Measurements from ENCODE around the gene BLVRB.
A peak's percentile ranks its signal among the peaks of the same experiment; 100 is the strongest.
"Not testable (repeated sequence)": the region's sequence is repeated elsewhere in the genome, so short reads cannot be mapped to it uniquely, and the experiment has no call there.

Gene BLVRB

GRCh38 chr19:40446263-40446784, 19.2 kb downstream of the BLVRB start:
- no peak for DNase-seq

GRCh38 chr19:40445780-40446262, 19.7 kb downstream of the BLVRB start:
- DNase-seq: no peak

DNA sequence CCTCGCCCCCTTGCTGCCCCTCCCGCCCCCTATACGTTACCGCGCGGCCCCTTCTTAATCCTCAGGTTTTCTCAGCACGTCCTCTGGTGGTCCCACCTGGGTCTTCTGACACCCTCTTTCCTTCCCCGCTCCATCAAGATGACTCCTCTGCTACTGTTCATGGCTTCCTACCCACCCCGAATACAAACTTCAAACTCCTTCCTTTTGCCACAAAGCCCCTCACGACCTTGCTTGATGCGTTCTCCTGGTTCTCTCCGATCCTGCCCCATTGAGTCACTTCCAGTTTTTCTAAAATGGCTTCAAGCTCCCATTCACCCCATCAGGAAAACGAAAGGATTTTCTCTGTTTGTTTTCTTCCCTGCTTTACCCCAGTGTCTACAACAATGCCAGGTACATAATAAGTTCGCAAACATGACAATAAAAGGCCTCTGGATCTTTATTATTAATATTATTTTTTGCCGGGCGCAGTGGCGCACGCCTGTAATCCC, 20.7 kb downstream of the BLVRB start:
- DNase-seq: no peak

DNA sequence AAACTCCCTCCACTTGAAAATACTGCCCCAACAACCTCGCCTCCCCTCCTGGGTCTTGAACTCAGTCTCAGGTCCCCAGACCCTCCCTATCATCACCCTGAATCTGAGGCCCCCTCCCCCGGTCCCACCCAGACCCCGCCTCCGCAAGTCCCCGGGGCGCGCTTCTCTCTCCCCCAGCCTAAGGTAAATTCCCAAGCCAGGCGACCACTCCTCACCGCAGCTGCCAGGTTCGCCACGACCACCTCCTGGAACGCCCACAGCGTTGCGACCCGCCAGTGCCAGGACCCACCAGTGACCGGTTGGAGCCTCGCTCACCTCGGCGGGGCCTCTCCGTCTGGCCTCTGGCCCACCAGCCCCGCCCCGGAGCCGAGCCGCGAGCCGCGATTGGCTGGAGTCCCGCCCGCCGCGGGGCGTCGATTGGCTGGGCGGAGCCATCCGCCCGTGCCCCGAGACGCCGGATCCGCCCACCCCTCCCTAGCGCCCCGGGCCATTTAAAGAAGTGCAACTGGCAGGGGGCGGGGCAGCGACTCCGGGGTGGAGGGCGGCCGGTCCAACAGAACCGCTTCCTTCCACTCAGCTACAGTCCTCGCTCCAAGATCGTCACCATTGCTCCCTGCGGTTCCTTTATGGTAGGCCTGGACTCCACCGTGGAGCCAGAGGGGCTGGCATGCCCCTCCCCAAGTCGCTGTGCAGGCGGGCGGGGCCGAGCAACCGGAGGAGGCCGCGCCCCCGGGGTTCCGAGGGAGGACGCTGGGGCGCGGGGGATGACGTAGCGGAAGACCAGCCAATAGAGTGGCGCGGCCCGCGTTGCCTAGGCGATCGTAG, 21.3 kb downstream of the BLVRB start, which contains the start of gene SERTAD3:
TSS of gene SERTAD3 (minus strand) at position 336 of the 825 bp plus-strand sequence. CDS start 2,255 bp downstream, outside the sequence.
- DNase-seq: peak; percentile 97 to 99

DNA sequence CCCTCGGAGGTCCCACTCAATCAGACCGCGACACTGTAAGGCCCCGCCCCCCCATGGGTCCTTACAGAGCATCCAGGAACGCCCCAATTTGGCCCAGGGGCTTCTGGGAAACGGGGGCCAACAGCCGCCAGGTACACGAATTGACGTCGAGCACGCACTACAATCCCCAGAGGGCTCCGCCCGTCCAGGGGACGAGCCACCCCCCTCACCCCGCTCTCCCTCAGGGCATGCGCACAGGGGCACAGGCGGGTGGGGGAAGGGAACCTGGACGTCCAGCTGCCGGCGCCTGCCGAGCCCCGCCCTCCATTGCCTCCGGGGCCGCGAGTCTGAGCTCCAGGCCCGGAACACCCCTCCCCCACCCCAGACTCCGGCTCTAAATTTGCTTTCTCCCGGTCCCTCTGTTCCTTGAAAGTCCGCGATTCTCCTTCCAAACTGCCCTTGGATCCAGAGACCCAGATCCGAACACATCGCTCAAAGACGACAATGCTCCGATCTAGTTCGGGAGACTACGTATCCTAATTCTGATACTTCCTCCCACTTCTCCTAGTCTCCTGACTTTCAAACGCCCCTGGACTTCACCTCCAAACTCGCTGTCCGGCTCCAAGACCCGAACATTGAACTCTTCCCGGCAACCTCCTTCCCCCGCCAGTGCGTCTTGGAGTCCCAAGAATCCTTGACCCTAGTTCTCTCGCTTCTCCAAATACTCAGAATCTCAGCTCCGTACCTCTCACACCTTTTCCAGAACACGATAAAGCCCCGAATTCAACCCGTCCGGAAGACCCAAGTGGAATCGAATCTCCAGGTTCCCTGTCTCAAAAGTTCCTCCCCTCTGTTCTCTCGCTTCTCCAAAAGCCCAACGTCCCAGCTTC, 22.2 kb downstream of the BLVRB start:
- peak; percentile 98 to 99 for DNase-seq

GRCh38 chr19:40442328-40443130, 23.0 kb downstream of the BLVRB start:
- no peak for DNase-seq

GRCh38 chr19:40441719-40442253, 23.8 kb downstream of the BLVRB start:
- DNase-seq: no peak

- DNase-seq: no peak
These were observed 27.3 kb downstream of the BLVRB start for GRCh38 chr19:40438284-40438683.

- DNase-seq: peak; percentile 72 to 80
These were observed 31.9 kb downstream of the BLVRB start for GRCh38 chr19:40433391-40434216.

DNA sequence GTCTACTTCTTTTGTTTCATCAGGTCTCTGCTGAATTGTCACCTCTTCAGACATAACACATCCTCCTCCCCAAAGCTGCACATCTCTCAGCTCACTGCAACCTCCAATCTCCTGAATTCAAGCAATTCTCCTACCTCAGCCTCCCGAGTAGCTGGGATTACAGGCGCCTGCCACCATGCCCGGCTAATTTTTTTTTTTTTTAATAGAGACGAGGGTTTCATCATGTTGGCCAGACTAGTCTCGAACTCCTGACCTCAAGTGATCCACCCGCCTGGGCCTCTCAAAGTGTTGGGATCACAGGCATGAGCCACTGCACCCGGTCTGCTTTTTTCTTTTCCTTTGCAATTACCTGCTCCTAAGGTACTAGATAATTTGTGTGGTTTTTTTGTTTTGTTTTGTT, 32.8 kb downstream of the BLVRB start:
- not testable (repeated sequence) for DNase-seq

- DNase-seq: no peak
These were observed 33.8 kb downstream of the BLVRB start for GRCh38 chr19:40431698-40432097.

GRCh38 chr19:40430242-40430641, 35.3 kb downstream of the BLVRB start:
- not testable (repeated sequence) for DNase-seq

- DNase-seq: not testable (repeated sequence)
These were observed 37.3 kb downstream of the BLVRB start for GRCh38 chr19:40428197-40428596.

- DNase-seq: peak; percentile 99
These were observed 39.9 kb downstream of the BLVRB start, which contains the start of gene SERTAD1 for GRCh38 chr19:40425450-40426287. Gene SERTAD1 (minus strand): TSS chr19:40425992. CDS start chr19:40423546, 2,446 bp downstream.

GRCh38 chr19:40424637-40425449, 40.7 kb downstream of the BLVRB start:
- DNase-seq: no peak

DNA sequence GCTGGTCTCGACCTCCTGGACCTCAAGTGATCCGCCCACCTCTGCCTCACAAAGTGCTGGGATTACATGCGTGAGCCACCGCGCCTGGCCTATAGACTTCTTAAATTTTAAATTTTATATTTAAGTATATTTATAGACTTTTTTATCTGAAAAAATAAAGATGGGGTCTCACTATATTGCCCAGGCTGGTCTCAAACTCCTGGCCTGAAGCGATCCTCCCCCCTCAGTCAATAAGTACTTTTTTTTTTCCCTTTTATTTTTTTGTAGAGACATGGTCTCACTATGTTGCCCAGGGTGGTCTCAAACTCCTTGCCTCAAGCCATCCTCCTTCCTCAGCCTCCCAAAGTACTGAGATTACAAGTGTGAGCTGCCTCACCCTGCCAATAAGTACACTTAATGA, 41.6 kb downstream of the BLVRB start:
- DNase-seq: no peak

GRCh38 chr19:40422748-40423566, 42.6 kb downstream of the BLVRB start:
- no peak for DNase-seq

All from NCI-H187 (cell line).